ENCODE data around the gene SPAG9.

DNA sequence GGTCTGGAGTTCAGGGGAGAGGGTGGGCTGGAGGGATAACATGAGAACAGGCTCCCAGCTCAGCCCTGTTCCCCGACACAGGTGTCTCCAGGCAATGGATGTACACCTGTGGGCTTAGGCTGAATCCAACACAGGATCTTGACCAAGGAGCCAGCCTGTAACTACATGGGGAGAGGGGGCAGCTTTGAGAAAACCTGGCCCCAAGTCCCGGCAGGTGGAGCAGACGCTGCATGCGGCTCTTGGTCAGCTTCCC is 181.2 kb downstream of the SPAG9 start:
- TF ChIP-seq, protein P1, sequence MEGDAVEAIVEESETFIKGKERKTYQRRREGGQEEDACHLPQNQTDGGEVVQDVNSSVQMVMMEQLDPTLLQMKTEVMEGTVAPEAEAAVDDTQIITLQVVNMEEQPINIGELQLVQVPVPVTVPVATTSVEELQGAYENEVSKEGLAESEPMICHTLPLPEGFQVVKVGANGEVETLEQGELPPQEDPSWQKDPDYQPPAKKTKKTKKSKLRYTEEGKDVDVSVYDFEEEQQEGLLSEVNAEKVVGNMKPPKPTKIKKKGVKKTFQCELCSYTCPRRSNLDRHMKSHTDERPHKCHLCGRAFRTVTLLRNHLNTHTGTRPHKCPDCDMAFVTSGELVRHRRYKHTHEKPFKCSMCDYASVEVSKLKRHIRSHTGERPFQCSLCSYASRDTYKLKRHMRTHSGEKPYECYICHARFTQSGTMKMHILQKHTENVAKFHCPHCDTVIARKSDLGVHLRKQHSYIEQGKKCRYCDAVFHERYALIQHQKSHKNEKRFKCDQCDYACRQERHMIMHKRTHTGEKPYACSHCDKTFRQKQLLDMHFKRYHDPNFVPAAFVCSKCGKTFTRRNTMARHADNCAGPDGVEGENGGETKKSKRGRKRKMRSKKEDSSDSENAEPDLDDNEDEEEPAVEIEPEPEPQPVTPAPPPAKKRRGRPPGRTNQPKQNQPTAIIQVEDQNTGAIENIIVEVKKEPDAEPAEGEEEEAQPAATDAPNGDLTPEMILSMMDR (IDR thresholded peaks at IDR 0.05), result no peak
- TF ChIP-seq POLR2A (IDR thresholded peaks at IDR 0.05), result no peak
